Measurements from ENCODE around the gene LNX2.

DNA sequence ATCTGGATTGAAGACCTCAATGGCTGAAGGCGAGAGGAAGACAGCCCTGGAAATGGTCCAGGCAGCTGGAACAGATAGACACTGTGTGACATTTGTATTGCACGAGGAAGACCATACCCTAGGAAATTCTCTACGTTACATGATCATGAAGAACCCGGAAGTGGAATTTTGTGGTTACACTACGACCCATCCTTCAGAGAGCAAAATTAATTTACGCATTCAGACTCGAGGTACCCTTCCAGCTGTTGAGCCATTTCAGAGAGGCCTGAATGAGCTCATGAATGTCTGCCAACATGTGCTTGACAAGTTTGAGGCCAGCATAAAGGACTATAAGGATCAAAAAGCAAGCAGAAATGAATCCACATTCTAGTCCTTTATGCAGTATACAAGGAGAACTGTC lies 2.6 kb upstream of the LNX2 start:
- TF ChIP-seq, protein P1, sequence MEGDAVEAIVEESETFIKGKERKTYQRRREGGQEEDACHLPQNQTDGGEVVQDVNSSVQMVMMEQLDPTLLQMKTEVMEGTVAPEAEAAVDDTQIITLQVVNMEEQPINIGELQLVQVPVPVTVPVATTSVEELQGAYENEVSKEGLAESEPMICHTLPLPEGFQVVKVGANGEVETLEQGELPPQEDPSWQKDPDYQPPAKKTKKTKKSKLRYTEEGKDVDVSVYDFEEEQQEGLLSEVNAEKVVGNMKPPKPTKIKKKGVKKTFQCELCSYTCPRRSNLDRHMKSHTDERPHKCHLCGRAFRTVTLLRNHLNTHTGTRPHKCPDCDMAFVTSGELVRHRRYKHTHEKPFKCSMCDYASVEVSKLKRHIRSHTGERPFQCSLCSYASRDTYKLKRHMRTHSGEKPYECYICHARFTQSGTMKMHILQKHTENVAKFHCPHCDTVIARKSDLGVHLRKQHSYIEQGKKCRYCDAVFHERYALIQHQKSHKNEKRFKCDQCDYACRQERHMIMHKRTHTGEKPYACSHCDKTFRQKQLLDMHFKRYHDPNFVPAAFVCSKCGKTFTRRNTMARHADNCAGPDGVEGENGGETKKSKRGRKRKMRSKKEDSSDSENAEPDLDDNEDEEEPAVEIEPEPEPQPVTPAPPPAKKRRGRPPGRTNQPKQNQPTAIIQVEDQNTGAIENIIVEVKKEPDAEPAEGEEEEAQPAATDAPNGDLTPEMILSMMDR (IDR thresholded peaks at IDR 0.05), result no peak
- TF ChIP-seq POLR2A (IDR thresholded peaks at IDR 0.05) (no peak), EP300 (IDR thresholded peaks at IDR 0.05) (no peak)
